ENCODE results near the gene CTBS. TPM values are rescaled to one million over a fixed set of nuclear protein-coding genes. Genes with fewer than 3 reads are reported as not detected.

Gene CTBS
- total RNA-seq, 1 experiment from 2014 or later, result 3.7 TPM

- DNase-seq (no peak), ATAC-seq (no peak)
- H3K79me2 ChIP-seq (ENCODE audit: low read length), result no peaks in the 10 kb centered on the region
- H4K20me1 ChIP-seq (ENCODE audit: low read length), result no peaks in the 10 kb centered on the region
- no TSS peak for BruUV-seq (replicated peaks)
- intact Hi-C loops (cut with micrococcal nuclease), result no loop called here
- no peak overlapping the region for H3K4me2 ChIP-seq (ENCODE audit: low read length)
- no peak overlapping the region for H2AFZ ChIP-seq (ENCODE audit: low read length)
- no peaks in the 10 kb centered on the region for H3K9me2 ChIP-seq (replicated peaks; ENCODE audit: low read length)
- TF ChIP-seq EZH2phosphoT487 (IDR thresholded peaks at IDR 0.05; ENCODE audit: borderline replicate concordance, low read length) (no peak), EZH2 (IDR thresholded peaks at IDR 0.05; ENCODE audit: low read length, unreplicated experiment) (no peak)
- TF ChIP-seq, protein P1, sequence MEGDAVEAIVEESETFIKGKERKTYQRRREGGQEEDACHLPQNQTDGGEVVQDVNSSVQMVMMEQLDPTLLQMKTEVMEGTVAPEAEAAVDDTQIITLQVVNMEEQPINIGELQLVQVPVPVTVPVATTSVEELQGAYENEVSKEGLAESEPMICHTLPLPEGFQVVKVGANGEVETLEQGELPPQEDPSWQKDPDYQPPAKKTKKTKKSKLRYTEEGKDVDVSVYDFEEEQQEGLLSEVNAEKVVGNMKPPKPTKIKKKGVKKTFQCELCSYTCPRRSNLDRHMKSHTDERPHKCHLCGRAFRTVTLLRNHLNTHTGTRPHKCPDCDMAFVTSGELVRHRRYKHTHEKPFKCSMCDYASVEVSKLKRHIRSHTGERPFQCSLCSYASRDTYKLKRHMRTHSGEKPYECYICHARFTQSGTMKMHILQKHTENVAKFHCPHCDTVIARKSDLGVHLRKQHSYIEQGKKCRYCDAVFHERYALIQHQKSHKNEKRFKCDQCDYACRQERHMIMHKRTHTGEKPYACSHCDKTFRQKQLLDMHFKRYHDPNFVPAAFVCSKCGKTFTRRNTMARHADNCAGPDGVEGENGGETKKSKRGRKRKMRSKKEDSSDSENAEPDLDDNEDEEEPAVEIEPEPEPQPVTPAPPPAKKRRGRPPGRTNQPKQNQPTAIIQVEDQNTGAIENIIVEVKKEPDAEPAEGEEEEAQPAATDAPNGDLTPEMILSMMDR (conservative IDR thresholded peaks at IDR 0.05; ENCODE audit: low read depth, low read length), result no peak
- no peak overlapping the region for H3K27ac ChIP-seq (ENCODE audit: low read length)
- CTCF ChIA-PET, result no interaction called here
- no peaks in the 10 kb centered on the region for H3K9me3 ChIP-seq (ENCODE audit: low read length)
- no peaks in the 10 kb centered on the region for H3K36me3 ChIP-seq (ENCODE audit: low read depth, low read length)
- no peaks in the 10 kb centered on the region for H3F3A ChIP-seq (ENCODE audit: low read length, unreplicated experiment)
- H3K27me3 ChIP-seq (ENCODE audit: low read length), result no peaks in the 10 kb centered on the region
- no peak overlapping the region for H3K4me3 ChIP-seq (ENCODE audit: low read length)
- H3K4me1 ChIP-seq (ENCODE audit: insufficient read depth, low read length), result no peaks in the 10 kb centered on the region
- POLR2A ChIA-PET (ENCODE audit: unreplicated experiment), result no interaction called here
- H3K9ac ChIP-seq (ENCODE audit: low read length), result no peak overlapping the region
Measured at GRCh38 chr1:84550826-84551225, 23.4 kb downstream of the CTBS start.

- Histone ChIP-seq H3F3A (ENCODE audit: low read length, unreplicated experiment) (no peaks in the 10 kb centered on the region), H3K36me3 (ENCODE audit: low read depth, low read length) (no peaks in the 10 kb centered on the region), H3K4me1 (ENCODE audit: insufficient read depth, low read length) (peaks cover 16% of the 10 kb centered on the region), H3K79me2 (ENCODE audit: low read length) (no peaks in the 10 kb centered on the region), H3K9ac (ENCODE audit: low read length) (no peak overlapping the region), H2AFZ (ENCODE audit: low read length) (no peak overlapping the region), H3K9me3 (ENCODE audit: low read length) (no peaks in the 10 kb centered on the region), H3K27me3 (ENCODE audit: low read length) (no peaks in the 10 kb centered on the region), H3K9me2 (replicated peaks; ENCODE audit: low read length) (no peaks in the 10 kb centered on the region), H3K27ac (ENCODE audit: low read length) (no peak overlapping the region), H3K4me3 (ENCODE audit: low read length) (no peak overlapping the region), H4K20me1 (ENCODE audit: low read length) (no peaks in the 10 kb centered on the region), H3K4me2 (ENCODE audit: low read length) (no peak overlapping the region)
- ChIA-PET CTCF (interaction anchor here (0.6 to 0.7 kb wide), 2 partner anchors 36 to 567 kb away, joined by 4 to 5 read pairs; partner anchors contain the start of genes GNG5 and SPATA1), POLR2A (ENCODE audit: unreplicated experiment) (no interaction called here)
- TF ChIP-seq, protein P1 (conservative IDR thresholded peaks at IDR 0.05; ENCODE audit: low read depth, low read length), result peak; percentile 65
- TF ChIP-seq EZH2phosphoT487 (IDR thresholded peaks at IDR 0.05; ENCODE audit: borderline replicate concordance, low read length) (no peak), EZH2 (IDR thresholded peaks at IDR 0.05; ENCODE audit: low read length, unreplicated experiment) (no peak)
- no TSS peak for BruUV-seq (replicated peaks)
- intact Hi-C loops (cut with micrococcal nuclease), result loop anchor here (1.0 to 10.0 kb wide), 7 partner anchors 35 to 401 kb away; partner anchors contain the start of genes GNG5 and SPATA1
- ATAC-seq (no peak), DNase-seq (peak; percentile 14)
Measured at GRCh38 chr1:84541679-84542078, 32.6 kb downstream of the CTBS start.

- TF ChIP-seq EZH2phosphoT487 (IDR thresholded peaks at IDR 0.05; ENCODE audit: borderline replicate concordance, low read length) (no peak), EZH2 (IDR thresholded peaks at IDR 0.05; ENCODE audit: low read length, unreplicated experiment) (no peak)
- TF ChIP-seq, protein P1 (conservative IDR thresholded peaks at IDR 0.05; ENCODE audit: low read depth, low read length), result no peak
- Histone ChIP-seq H3K9me2 (replicated peaks; ENCODE audit: low read length) (no peaks in the 10 kb centered on the region), H3K4me3 (ENCODE audit: low read length) (peak overlapping the region; percentile 19), H3K9ac (ENCODE audit: low read length) (0 out of 2 replicates have a peak overlapping the region, but pooled peaks have one; percentile 2), H3K27ac (ENCODE audit: low read length) (peak overlapping the region; percentile 17; the same call in 1 of the 2 replicates), H3K27me3 (ENCODE audit: low read length) (no peaks in the 10 kb centered on the region), H3K36me3 (ENCODE audit: low read depth, low read length) (no peaks in the 10 kb centered on the region), H3F3A (ENCODE audit: low read length, unreplicated experiment) (no peaks in the 10 kb centered on the region), H3K79me2 (ENCODE audit: low read length) (no peaks in the 10 kb centered on the region), H3K9me3 (ENCODE audit: low read length) (no peaks in the 10 kb centered on the region), H3K4me1 (ENCODE audit: insufficient read depth, low read length) (peaks cover 16% of the 10 kb centered on the region), H3K4me2 (ENCODE audit: low read length) (peak overlapping the region; percentile 78), H4K20me1 (ENCODE audit: low read length) (no peaks in the 10 kb centered on the region), H2AFZ (ENCODE audit: low read length) (no peak overlapping the region)
- POLR2A ChIA-PET (ENCODE audit: unreplicated experiment), result no interaction called here
- CTCF ChIA-PET, result interaction anchor here (0.9 kb wide), 1 partner anchor 98 kb away, joined by 4 read pairs; no protein-coding TSS in a partner anchor
- BruUV-seq (replicated peaks), result no TSS peak
- ATAC-seq (0 out of 2 replicates have a peak, but pooled peaks have one; percentile 20), DNase-seq (peak; percentile 6)
- intact Hi-C loops (cut with micrococcal nuclease), result loop anchor here (1.0 to 10.0 kb wide), 7 partner anchors 34 to 400 kb away; partner anchors contain the start of genes GNG5 and SPATA1
Measured at GRCh38 chr1:84540759-84541158, 33.5 kb downstream of the CTBS start.

Measured in PC-3 (cell line).